ENCODE measurements around the gene CALHM4. TPM values are rescaled to one million over a fixed set of nuclear protein-coding genes. Genes with fewer than 3 reads are reported as not detected.
A peak's percentile ranks its signal among the peaks of the same experiment; 100 is the strongest.

Gene CALHM4
- total RNA-seq, 1 donor from 2014 or later: not detected

- peak within 1 kb of the TSS; percentile 95 for H3K4me3 Mint-ChIP-seq
- peaks cover 32% of the 10 kb centered on the region for H3K36me3 Mint-ChIP-seq (ENCODE audit: low read depth)
- H3K4me1 Mint-ChIP-seq: peaks cover 51% of the 10 kb centered on the region
Observed at GRCh38 chr6:116570856-116571682, 17.5 kb downstream of the CALHM4 start, which contains the start of gene RWDD1. Gene RWDD1 (plus strand): TSS chr6:116571504. CDS start chr6:116571583, 79 bp downstream.

GRCh38 chr6:116571683-116572000 is 18.1 kb downstream of the CALHM4 start:
- intact Hi-C loops (cut with micrococcal nuclease): loop anchor here (1.0 to 5.0 kb wide), 10 partner anchors 45 to 1031 kb away; partner anchors contain the start of genes DSE, GOPC, KPNA5 and NT5DC1
- CTCF ChIA-PET: interaction anchor here (1.2 to 3.1 kb wide), 7 partner anchors 9 to 355 kb away, joined by 3 to 17 read pairs (median 4); partner anchors contain the start of gene TSPYL1

More at GRCh38 chr6:116570856-116571682, 17.5 kb downstream of the CALHM4 start, which contains the start of gene RWDD1:
- ChIA-PET POLR2A (interaction anchor here (0.6 to 3.8 kb wide), 20 partner anchors 8 to 1031 kb away, joined by 3 to 50 read pairs (median 5); partner anchors contain the start of genes CALHM6, GOPC, KPNA5 and NT5DC1), CTCF (interaction anchor here (1.2 to 3.1 kb wide), 7 partner anchors 8 to 354 kb away, joined by 3 to 17 read pairs (median 4); partner anchors contain the start of gene TSPYL1)
- ATAC-seq (ENCODE audit: low read depth) (peak; percentile 94), DNase-seq (peak; percentile 94)
- peak within 1 kb of the TSS; percentile 96 for H3K27ac Mint-ChIP-seq
- intact Hi-C loops (cut with micrococcal nuclease): loop anchor here (1.0 to 5.0 kb wide), 10 partner anchors 45 to 1031 kb away; partner anchors contain the start of genes DSE, GOPC, KPNA5 and NT5DC1
- no peaks in the 10 kb centered on the region for H3K27me3 Mint-ChIP-seq
- no peak for TF ChIP-seq CTCF (IDR thresholded peaks at IDR 0.05)
- no peaks in the 10 kb centered on the region for H3K9me3 Mint-ChIP-seq

GRCh38 chr6:116572162-116572561 is 18.6 kb downstream of the CALHM4 start:
- DNase-seq (no peak), ATAC-seq (ENCODE audit: low read depth) (no peak)
- no peak for TF ChIP-seq CTCF (IDR thresholded peaks at IDR 0.05)
- H3K4me3 Mint-ChIP-seq: peak overlapping the region; percentile 95
- H3K4me1 Mint-ChIP-seq: peaks cover 51% of the 10 kb centered on the region
- ChIA-PET CTCF (interaction anchor here (0.9 to 3.1 kb wide), 7 partner anchors 9 to 355 kb away, joined by 3 to 17 read pairs (median 5); partner anchors contain the start of gene TSPYL1), POLR2A (interaction anchor here (0.7 to 3.8 kb wide), 6 partner anchors 44 to 318 kb away, joined by 3 to 50 read pairs (median 10); partner anchors contain the start of genes RSPH4A, TSPYL1 and TSPYL4)
- H3K9me3 Mint-ChIP-seq: no peaks in the 10 kb centered on the region
- intact Hi-C loops (cut with micrococcal nuclease): loop anchor here (5.0 kb wide), 3 partner anchors 200 to 1030 kb away; partner anchors contain the start of genes DSE, GOPC and NT5DC1
- peak overlapping the region; percentile 94 for H3K27ac Mint-ChIP-seq
- H3K27me3 Mint-ChIP-seq: no peaks in the 10 kb centered on the region
- peaks cover 43% of the 10 kb centered on the region for H3K36me3 Mint-ChIP-seq (ENCODE audit: low read depth)

More at GRCh38 chr6:116571683-116572000, 18.1 kb downstream of the CALHM4 start:
- TF ChIP-seq CTCF (IDR thresholded peaks at IDR 0.05): no peak
- DNase-seq (no peak), ATAC-seq (ENCODE audit: low read depth) (no peak)
- Mint-ChIP-seq H3K4me3 (peak overlapping the region; percentile 95), H3K4me1 (peaks cover 51% of the 10 kb centered on the region), H3K27ac (peak overlapping the region; percentile 94), H3K9me3 (no peaks in the 10 kb centered on the region), H3K36me3 (ENCODE audit: low read depth) (peaks cover 37% of the 10 kb centered on the region), H3K27me3 (no peaks in the 10 kb centered on the region)
- POLR2A ChIA-PET: interaction anchor here (0.6 to 3.8 kb wide), 15 partner anchors 9 to 471 kb away, joined by 3 to 50 read pairs (median 6); partner anchors contain the start of genes CALHM6, KPNA5, NT5DC1 and RSPH4A

- intact Hi-C loops (cut with micrococcal nuclease): no loop called here
- no peak for ATAC-seq (ENCODE audit: low read depth)
- POLR2A ChIA-PET: interaction anchor here (0.7 kb wide), 1 partner anchor 37 kb away, joined by 7 read pairs; no protein-coding TSS in a partner anchor
Observed at GRCh38 chr6:116575227-116575626, 21.7 kb downstream of the CALHM4 start.

More at GRCh38 chr6:116575227-116575626, 21.7 kb downstream of the CALHM4 start:
- no peaks in the 10 kb centered on the region for H3K9me3 Mint-ChIP-seq
- peaks cover 39% of the 10 kb centered on the region for H3K4me1 Mint-ChIP-seq
- H3K36me3 Mint-ChIP-seq (ENCODE audit: low read depth): peaks cover 63% of the 10 kb centered on the region
- no peaks in the 10 kb centered on the region for H3K27me3 Mint-ChIP-seq
- no peak for DNase-seq
- H3K27ac Mint-ChIP-seq: no peak overlapping the region
- H3K4me3 Mint-ChIP-seq: no peak overlapping the region
- CTCF ChIA-PET: no interaction called here
- TF ChIP-seq CTCF (IDR thresholded peaks at IDR 0.05): no peak

All from activated B cell treated with CpG ODN at 0.5 μM for 24 hours (primary cell).